Measurements from ENCODE around the gene MAP4. TPM values are rescaled to one million over a fixed set of nuclear protein-coding genes. Genes with fewer than 3 reads are reported as not detected.
"Not testable (repeated sequence)": the region's sequence is repeated elsewhere in the genome, so short reads cannot be mapped to it uniquely, and the experiment has no call there.

MAP4 gene
- total RNA-seq, 1 donor from 2014 or later, result 265 TPM

DNA sequence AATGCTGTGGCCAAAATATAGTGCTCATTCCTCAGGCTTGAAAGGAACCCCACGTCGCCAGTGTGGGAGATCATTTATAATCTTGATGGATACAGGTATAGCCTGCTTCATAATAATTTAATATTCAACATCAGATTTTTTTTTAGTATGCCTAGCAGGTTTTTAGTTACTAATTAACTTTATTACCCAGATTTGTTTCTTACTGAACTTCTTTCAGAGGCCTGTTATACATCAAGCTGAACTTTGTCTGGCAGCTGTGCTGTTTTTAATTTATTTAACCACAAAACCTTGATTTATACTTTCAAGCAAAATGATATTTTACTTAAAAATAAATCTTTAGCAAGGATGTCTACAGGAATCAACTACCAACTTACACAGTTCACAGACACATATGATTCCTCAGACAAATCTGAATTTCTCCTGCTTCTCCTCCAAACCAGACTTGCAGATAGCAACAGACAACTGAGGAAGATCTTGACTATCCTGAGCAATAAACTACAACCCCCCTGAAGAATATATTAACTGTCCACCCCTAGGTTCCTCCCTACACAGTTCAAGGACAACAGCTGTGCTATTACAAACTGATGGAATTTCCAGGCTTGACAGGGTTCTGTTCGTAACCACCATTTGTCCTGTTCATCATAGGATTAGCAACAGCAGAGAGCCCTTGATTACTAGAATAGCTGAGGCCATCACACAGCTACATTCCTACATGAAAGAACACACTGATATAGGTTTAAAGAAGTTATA lies 610 bp downstream of the MAP4 start:
- no peak for DNase-seq (ENCODE audit: low spot score)

DNA sequence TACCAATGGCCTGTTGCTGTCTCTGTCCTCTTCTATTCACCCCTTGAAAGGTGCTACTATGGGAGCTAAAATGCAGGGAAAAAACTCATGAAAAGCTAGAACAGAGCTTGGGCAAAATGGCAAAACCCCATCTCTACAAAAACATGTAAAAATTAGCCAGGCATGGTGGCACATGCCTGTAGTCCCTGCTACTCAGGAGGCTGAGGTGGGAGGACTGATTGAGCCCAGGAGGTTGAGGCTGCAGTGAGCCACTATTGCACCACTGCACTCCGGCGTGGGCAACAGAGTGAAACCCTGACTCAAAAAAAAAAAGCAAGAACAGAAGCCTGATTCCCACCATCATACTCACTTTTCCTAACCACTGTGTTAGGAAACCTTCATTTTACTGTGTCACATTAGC lies 1.9 kb downstream of the MAP4 start:
- no peak for DNase-seq (ENCODE audit: low spot score)

DNA sequence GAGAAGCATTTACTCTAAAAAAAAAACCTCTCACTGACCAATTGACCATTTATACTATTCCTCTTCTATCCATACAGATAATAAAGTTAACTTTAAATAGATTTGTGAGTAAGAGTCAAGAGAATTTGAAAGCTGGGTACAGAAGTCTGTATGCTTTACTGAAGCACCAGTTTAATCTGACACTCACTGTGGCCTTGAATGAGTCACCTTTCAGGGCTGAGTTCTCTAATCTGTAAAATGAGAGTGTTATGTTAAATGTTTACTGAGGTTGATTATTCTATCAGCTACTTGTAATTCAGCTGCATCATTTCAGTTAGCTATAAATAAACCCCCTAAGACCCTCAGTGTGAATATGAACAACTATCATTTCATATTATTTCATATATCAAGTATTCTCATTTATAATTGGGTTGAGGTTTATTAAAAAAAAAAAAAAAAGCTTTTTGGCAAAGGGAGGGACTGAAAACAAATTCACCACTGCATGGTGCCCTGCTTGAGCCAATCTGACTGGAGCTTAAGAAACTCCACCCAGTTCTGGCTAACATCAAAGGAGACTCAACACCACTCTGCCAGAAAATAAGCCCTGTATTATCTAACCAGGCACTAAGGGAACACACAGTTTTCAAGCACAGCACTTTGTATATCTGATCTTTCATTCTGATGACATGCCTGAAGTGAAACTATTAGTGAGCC lies 2.8 kb downstream of the MAP4 start:
- DNase-seq (ENCODE audit: low spot score), result no peak

DNA sequence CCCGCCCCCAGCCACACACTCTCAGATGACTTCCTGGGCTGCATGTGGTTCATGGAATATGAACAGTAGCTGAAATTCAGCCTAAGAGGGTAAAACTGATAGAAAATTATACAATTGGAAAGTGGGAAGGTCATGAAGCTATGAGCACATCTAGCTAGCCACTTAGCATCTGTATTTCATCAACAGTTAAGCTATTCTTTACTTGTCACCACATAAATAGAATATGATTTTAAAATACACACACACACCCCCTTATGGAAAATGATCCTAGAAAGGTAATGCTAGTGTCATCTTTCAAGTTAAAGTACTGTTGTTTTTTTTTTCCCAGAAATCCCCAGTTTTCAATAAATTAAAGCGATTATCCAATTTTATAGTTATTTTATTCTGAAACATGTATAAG lies 3.6 kb downstream of the MAP4 start:
- DNase-seq (ENCODE audit: low spot score), result no peak

DNA sequence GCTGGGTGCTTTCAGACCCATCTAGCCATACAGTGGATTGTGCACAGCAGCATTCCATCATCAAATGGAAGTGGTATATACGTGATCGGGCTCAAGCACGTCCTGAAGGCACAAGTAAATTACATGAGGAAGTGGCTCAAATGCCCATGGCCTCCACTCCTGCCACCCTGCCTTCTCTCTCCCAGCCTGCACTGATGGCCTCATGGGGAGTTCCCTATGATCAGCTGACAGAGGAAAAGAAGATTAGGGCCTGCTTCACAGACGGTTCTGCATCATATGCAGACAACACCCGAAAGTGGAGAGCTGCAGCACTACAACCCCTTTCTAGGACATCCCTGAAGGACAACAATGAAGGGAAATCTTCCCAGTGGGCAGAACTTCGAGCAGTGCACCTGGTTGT lies 8.2 kb downstream of the MAP4 start:
- not testable (repeated sequence) for DNase-seq (ENCODE audit: low spot score)

DNA sequence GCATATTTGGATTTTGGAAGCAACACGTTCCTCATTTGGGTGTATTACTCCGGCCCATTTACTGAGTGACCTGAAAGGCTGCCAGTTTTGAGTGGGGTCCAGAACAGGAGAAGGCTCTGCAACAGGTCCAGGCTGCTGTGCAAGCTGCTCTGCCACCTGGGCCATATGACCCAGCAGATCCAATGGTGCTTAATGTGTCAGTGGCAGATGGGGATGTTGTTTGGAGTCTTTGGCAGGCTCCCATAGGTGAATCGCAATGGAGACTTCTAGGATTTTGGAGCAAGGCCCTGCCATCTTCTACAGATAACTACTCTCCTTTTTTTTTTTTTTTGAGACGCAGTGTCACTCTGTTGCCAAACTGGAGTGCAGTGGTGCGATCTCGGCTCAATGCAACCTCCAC lies 8.9 kb downstream of the MAP4 start:
- DNase-seq (ENCODE audit: low spot score), result not testable (repeated sequence)

DNA sequence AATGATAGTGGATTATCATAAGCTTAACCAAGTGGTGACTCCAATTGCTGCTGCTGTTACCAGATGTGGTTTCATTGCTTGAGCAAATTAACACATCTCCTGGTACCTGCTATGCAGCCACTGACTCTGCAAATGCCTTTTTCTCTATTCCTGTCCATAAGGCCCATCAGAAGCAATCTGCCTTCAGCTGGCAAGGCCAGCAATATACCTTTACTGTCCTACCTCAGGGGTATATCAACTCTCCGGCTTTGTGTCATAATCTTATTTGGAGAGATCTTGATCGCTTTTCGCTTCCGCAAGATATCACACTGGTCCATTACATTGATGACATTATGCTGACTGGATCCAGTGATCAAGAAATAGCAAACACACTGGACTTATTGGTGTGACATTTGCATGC lies 9.4 kb downstream of the MAP4 start:
- DNase-seq (ENCODE audit: low spot score), result not testable (repeated sequence)

DNA sequence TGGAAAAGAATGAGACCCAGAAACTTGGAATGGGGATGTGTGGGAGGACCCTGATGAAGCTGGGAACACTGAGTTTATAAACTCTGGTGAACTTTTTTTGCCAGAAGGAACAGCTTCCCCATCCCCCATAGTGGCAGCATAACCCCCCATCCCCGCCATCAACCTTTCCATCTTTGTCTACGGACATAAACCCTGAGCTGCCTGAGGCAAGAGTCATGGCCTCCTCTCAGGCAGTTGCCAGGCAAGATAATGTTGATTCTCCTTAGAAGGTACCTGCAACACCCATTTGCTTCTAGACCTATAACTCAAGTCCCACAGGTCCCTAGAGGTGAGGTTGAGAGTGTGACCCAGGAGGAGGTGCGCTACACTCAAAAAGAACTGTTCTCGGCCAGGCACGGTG lies 11.5 kb downstream of the MAP4 start:
- no peak for DNase-seq (ENCODE audit: low spot score)

DNA sequence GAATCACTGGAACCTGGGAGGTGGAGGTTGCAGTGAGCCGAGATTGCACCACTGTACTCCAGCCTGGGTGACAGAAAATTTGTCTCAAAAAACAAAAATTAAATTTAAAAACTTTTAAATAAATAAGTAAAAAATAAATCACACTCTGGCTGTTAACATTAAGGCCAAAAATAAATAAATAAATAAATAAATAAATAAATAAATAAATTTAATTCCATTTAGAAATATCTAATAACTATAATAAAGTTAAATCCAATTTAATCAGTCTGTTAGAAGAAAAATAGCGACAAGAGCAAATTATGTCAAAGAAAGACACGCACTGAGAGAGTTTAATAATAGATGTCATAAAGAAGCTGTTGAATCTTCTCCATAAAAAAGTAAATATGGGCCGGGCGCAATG lies 13.4 kb downstream of the MAP4 start:
- DNase-seq (ENCODE audit: low spot score), result no peak

DNA sequence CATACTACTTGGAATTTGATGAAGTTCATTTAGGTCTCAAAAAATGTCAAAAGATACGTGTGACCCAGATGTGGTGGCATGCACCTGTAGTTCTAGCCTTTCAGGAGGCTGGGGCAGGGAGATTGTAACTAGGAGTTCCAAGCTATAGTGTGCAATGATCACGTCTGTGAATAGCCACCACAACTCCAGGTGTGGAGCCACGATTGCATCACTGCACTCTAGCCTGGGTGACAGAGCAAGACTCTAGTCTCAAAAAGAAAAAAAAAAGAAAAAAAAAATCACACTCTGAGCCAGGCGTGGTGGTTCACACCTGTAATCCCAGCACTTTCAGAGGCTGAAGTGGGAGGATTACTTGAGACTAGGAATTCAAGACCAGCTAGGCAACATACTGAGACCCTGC lies 14.2 kb downstream of the MAP4 start:
- no peak for DNase-seq (ENCODE audit: low spot score)

DNA sequence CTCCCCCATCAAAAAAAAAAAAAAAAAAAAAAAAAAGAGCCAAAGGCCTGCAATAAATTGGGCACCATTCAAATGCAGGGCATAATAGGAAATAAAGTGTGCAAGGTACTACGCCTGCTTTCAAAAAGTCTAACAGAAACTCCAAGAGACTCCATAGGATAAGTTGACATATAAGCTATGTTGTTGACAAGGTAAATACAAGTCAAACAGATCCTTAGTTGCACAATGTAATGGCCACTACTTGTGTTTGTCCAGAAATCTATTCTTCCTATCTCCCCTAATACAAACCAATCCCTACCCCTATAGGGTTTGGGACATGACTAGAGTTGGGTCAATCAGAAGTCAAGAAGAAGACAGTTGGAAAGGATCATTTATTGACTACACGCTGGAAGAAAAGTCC lies 16.0 kb downstream of the MAP4 start:
- DNase-seq (ENCODE audit: low spot score), result no peak

DNA sequence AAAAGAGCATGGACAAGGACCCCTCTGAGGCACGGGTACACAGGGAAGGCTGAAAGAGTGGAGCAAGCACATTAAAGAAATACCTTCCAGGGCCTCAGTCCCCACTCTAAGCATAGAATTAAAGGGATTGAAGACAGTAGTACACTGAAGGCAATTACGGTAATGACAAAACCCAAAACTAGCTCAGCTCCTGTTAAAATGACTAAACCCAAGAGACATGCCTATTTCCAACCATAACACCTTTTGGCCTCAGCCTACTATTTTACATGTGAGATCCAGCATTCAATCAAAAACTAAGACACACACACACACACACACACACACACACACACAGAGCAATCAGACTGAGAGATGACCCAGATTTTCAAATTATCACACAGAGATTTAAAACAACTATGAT lies 19.8 kb downstream of the MAP4 start:
- no peak for DNase-seq (ENCODE audit: low spot score)

DNA sequence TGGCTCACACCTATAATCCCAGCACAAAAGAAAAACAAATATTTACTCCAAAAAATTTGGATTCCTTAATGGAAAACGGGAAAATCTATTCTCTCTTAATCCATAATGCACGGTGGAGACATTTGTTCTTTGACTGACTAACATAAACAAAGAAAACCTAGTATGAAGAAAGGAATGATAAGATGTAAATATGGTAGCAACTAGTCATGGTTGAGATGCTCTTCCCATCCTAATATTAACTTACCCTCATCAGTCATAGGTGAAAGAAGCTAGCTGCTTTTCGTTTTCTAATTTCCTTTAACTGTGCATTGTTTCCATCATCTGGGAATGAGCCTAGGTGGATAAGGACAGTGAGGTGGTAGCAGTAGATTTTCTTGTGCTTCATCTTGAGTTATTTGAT lies 22.0 kb downstream of the MAP4 start:
- no peak for DNase-seq (ENCODE audit: low spot score)

DNA sequence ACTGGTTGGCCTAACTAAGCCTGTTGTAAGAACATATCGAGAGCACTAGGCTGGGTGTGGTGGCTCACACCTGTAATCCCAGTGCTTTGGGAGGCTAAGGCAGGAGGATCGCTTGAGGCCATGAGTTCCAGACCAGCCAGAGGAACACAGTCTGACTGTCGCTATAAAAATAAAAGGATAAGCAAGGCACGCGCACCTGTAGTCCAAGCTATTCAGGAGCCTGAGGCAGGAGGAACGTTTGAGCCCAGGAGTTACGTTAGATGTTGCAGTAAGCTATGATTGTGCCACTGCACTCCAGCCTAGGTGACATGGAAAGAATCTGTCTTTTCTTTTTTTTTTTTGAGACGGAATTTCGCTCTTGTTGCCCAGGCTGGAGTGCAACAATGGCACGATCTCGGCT lies 24.9 kb downstream of the MAP4 start:
- no peak for DNase-seq (ENCODE audit: low spot score)

DNA sequence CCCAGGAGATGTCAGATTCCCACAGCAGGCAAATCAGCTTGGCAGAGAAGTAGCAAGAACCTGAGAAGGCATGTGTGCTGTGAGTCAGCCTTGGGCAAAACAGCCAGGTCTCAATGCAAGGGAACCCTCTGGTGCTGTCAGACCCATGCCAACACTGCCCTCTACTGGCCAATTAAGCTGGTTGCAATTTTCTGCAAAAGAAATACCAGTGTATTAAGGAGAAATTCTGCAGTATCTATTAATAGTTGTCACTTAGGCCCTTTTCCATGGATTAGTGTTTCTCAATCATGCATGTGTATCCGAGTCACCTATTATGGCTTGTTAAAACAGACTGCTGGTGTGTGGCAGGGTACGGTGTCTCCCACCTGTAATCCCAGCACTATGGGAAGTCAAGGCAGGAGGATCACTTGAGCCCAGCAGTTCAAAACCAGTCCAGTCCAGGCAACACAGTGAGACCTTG lies 26.2 kb downstream of the MAP4 start:
- peak; percentile 84 for DNase-seq (ENCODE audit: low spot score)

DNA sequence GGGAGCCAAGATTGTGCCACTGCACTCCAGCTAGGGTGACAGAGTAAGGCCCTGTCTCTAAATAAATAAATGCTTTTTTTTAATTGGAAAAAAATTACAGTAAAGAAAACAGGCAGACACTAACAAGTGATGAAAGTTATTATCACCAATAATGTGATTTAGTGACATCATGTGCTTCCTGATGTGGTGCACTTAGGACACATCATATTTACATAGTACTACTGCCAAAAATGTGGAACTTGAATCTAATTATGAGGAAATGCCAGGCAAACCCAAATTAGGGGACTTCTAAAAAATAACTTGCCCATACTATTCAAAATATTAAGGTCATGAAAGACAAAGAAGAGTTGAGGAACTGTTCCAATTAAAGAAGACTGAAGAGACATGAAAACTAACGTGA lies 30.8 kb downstream of the MAP4 start:
- DNase-seq (ENCODE audit: low spot score), result no peak

DNA sequence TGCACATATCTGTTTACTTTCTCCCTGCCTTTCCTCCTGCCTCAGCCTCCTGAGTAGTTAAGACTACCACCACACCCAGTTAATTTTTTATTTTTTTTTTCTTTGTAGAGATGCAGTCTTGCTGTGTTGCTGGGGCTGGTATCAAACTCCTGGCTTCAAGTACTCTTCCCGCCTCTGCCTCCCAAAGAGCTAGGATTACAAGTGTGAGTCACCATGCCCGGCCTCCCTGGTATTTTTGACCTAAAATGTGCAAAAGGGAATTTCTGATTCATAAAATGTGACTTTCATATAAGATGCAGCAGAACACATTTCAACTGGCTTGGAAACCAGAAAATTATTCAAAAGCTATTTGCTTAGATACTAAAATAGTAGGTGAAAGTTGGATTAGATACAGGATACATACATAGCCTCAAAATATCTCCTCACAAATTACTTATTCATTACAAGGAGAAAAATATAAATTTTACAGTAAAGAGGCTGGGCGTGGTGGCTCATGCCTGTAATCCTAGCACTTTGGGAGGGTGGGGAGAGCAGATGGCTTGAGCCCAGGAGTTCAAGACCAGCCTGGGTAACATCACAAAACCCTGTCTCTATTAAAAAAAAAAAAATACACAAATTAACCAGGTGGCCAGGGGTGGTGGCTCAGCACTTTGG lies 32.0 kb downstream of the MAP4 start:
- no peak for DNase-seq (ENCODE audit: low spot score)

DNA sequence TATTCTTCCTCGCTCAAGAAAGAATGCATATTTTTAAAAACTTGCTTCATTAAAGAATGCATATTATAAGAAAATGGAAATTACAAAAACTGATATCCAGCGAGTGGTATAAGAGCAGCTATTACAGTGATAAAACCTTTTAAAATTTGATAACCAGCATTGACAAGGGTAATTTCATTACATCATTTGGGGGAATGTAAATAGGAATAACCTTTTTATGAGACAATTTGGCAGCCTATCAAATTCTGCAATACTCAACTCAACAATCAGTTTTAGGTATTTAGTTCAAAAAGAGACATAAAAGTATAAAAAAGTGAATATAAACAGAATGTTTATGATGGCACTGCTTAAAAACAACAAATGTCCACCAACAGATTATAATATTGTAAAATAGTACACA lies 35.4 kb downstream of the MAP4 start:
- DNase-seq (ENCODE audit: low spot score), result no peak

DNA sequence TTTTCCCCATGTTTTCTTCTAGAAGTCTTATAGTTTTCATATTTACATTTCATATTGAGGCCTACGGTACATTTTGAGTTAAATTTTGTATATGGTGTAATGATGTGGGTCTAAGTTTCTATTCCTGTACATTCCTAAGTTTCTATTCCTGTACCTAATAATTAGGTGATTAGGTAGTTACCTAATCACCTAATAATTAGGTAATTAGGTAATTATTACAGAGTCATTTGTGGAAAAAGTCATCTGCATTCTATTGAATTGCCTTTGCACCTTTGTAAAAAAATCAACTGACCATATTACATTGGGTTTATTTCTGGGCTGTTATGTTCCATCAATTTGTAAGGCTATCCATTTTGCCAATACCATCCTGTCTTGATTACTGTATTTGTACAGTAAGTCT lies 37.1 kb downstream of the MAP4 start:
- DNase-seq (ENCODE audit: low spot score), result no peak

DNA sequence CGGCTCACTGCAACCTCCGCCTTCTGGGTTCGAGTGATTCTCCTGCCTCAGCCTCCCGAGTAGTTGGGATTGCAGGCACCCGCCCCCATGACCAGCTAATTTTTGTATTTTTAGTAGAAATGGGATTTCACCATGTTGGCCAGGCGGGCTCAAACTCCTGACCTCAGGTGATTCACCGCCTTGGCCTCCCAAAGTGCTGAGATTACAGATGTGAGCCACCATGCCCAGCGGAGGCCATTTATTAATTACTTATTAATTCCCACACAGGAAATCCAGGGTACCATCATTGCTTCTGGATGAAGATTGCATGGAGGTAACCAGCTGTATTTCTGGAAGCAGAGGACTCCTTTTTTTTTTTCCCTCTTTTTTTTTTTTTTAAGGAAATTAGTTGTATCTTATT lies 37.8 kb downstream of the MAP4 start:
- DNase-seq (ENCODE audit: low spot score), result no peak

DNA sequence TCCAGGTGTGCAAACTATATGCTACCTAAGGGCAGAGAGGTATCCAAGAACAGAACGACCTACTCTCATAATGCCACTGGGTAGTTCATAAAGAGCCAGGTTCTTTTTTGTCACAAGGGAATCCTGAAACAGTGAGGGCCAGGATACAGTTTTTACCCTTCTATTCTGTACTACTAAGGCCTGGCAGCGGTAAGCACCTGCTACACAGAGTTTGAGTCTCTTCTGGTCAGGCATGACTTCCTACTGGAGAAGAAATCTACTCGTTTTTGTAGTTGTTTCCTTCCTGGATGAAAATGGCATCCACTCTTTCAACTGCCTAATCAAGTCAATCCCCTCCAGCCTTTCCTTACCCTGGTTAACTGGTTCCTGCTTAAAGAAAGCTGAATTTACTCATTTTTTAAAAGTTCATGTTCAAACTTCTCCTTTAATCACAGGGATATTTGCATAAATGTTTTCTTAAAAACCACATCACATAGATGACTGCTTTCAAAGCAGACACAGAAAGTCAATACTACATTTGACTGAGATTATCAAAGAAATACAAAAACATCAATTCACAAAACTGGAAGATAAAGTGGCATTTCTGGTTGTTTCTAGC lies 40.0 kb downstream of the MAP4 start:
- DNase-seq (ENCODE audit: low spot score), result no peak

DNA sequence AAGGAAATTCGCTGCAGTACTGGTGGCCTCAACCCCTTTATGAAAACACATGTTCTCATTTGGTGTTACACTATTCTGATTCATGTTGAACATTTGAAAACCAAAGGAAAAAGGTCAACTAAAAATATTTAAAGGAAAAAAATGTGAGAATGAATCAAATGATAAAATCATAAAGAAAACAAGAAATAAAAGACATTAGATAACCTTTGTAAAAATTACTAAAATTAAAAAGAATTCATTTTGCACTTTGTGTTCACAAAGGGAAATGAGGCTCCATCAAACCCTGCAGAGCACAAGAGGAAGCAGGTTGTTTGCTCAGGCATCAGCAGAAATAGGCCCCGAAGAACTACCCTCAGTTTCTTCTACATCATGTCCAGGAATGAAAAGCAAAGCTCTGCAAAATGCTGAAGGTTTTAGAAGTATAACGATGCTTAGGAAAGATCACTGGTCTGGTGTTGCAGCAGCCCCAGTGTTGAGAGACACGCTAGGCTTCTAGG lies 41.2 kb downstream of the MAP4 start:
- DNase-seq (ENCODE audit: low spot score), result no peak

All from ureter (tissue), 1 donor.